ENCODE measurements around the gene C1orf105.

GRCh38 chr1:172510479-172510878 lies 90.0 kb downstream of the C1orf105 start:
- TF ChIP-seq CTCF (IDR thresholded peaks at IDR 0.05), result no peak
- TF ChIP-seq POLR2A (IDR thresholded peaks at IDR 0.05), result no peak
- no peak for TF ChIP-seq EP300 (IDR thresholded peaks at IDR 0.05)

Measured in suprapubic skin (tissue), 3 donors.